ENCODE data around the gene SLC16A4.

Gene SLC16A4

DNA sequence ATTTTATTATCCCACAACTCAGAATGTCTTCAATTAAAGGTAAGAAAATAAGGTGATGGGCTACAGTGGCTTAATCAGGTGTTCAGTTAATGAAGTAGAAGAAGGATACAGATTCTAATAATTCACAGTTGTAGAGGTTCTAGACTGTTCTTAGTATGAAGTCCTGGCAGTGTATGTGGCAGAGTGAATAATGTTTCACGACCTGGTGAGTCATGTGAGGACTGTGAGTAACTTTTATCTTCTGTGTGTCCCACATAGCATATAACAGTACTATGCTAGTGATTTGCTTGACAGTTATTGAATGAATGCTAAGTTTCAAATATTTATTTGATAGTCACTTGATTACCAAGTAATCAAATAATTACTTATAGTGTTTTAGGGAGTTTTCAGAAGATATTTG lies 20.0 kb downstream of the SLC16A4 start:
- Histone ChIP-seq H3K4me3 (ENCODE audit: low read length in 2 of 2) (no peak overlapping the region), H3K36me3 (ENCODE audit: control insufficient read depth in 2 of 2, insufficient read depth in 2 of 2, low read length in 2 of 2) (peaks cover 9 to 23% of the 10 kb centered on the region in 2 donors), H3K9me3 (ENCODE audit: control insufficient read depth in 2 of 2, low read length in 2 of 2) (no peaks in the 10 kb centered on the region), H3K9ac (ENCODE audit: low read depth in 1 of 2, low read length in 2 of 2) (no peak overlapping the region), H3K27ac (ENCODE audit: low read depth in 2 of 2, low read length in 2 of 2) (no peak overlapping the region), H3K27me3 (ENCODE audit: control insufficient read depth in 2 of 2, insufficient read depth in 2 of 2, low read length in 2 of 2) (no peaks in the 10 kb centered on the region), H3K4me1 (ENCODE audit: control insufficient read depth in 2 of 2, insufficient read depth in 2 of 2, low read length in 2 of 2) (no peaks in the 10 kb centered on the region)

DNA sequence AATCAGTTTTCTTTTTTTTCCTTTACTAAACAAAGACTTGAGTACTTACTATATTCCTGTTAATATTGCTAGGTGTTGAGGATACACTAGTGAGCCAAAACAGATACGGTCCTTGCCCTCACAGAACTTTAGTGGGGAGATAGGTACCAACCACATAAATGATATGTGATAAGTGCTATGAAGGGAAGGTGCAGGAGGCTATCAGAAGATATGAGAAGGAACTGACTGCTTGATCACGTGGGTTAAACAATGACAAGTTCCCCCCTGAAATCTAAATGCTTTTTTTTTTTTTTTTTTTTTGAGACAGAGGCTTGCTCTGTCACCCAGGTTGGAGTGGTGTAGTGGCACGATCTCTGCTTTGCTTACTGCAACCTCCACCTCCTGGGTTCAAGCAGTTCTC lies 26.6 kb downstream of the SLC16A4 start:
- Histone ChIP-seq H3K27me3 (ENCODE audit: control insufficient read depth in 2 of 2, insufficient read depth in 2 of 2, low read length in 2 of 2) (no peaks in the 10 kb centered on the region), H3K4me1 (ENCODE audit: control insufficient read depth in 2 of 2, insufficient read depth in 2 of 2, low read length in 2 of 2) (no peaks in the 10 kb centered on the region), H3K9me3 (ENCODE audit: control insufficient read depth in 2 of 2, low read length in 2 of 2) (no peaks in the 10 kb centered on the region), H3K27ac (ENCODE audit: low read depth in 2 of 2, low read length in 2 of 2) (no peak overlapping the region), H3K9ac (ENCODE audit: low read depth in 1 of 2, low read length in 2 of 2) (no peak overlapping the region), H3K4me3 (ENCODE audit: low read length in 2 of 2) (no peak overlapping the region), H3K36me3 (ENCODE audit: control insufficient read depth in 2 of 2, insufficient read depth in 2 of 2, low read length in 2 of 2) (peaks cover 11 to 25% of the 10 kb centered on the region in 2 donors)

GRCh38 chr1:110361856-110362255 lies 29.0 kb downstream of the SLC16A4 start:
- Histone ChIP-seq H3K36me3 (ENCODE audit: control insufficient read depth in 2 of 2, insufficient read depth in 2 of 2, low read length in 2 of 2) (peaks cover 11 to 19% of the 10 kb centered on the region in 2 donors), H3K4me1 (ENCODE audit: control insufficient read depth in 2 of 2, insufficient read depth in 2 of 2, low read length in 2 of 2) (no peaks in the 10 kb centered on the region), H3K27me3 (ENCODE audit: control insufficient read depth in 2 of 2, insufficient read depth in 2 of 2, low read length in 2 of 2) (no peaks in the 10 kb centered on the region), H3K9ac (ENCODE audit: low read depth in 1 of 2, low read length in 2 of 2) (no peak overlapping the region), H3K9me3 (ENCODE audit: control insufficient read depth in 2 of 2, low read length in 2 of 2) (no peaks in the 10 kb centered on the region), H3K27ac (ENCODE audit: low read depth in 2 of 2, low read length in 2 of 2) (no peak overlapping the region), H3K4me3 (ENCODE audit: low read length in 2 of 2) (no peak overlapping the region)

- Histone ChIP-seq H3K4me1 (ENCODE audit: control insufficient read depth in 2 of 2, insufficient read depth in 2 of 2, low read length in 2 of 2) (peaks cover 0 to 3% of the 10 kb centered on the region in 2 donors), H3K27ac (ENCODE audit: low read depth in 2 of 2, low read length in 2 of 2) (no peak overlapping the region), H3K9ac (ENCODE audit: low read depth in 1 of 2, low read length in 2 of 2) (no peak overlapping the region), H3K4me3 (ENCODE audit: low read length in 2 of 2) (no peak overlapping the region), H3K36me3 (ENCODE audit: control insufficient read depth in 2 of 2, insufficient read depth in 2 of 2, low read length in 2 of 2) (peaks cover 10 to 20% of the 10 kb centered on the region in 2 donors), H3K9me3 (ENCODE audit: control insufficient read depth in 2 of 2, low read length in 2 of 2) (no peaks in the 10 kb centered on the region), H3K27me3 (ENCODE audit: control insufficient read depth in 2 of 2, insufficient read depth in 2 of 2, low read length in 2 of 2) (no peaks in the 10 kb centered on the region)
Observed at GRCh38 chr1:110360431-110360830, 30.4 kb downstream of the SLC16A4 start.

GRCh38 chr1:110356379-110356778 lies 34.4 kb downstream of the SLC16A4 start:
- Histone ChIP-seq H3K4me1 (ENCODE audit: control insufficient read depth in 2 of 2, insufficient read depth in 2 of 2, low read length in 2 of 2) (peaks cover 0 to 3% of the 10 kb centered on the region in 2 donors), H3K36me3 (ENCODE audit: control insufficient read depth in 2 of 2, insufficient read depth in 2 of 2, low read length in 2 of 2) (peaks cover 6 to 14% of the 10 kb centered on the region in 2 donors), H3K4me3 (ENCODE audit: low read length in 2 of 2) (no peak overlapping the region), H3K27me3 (ENCODE audit: control insufficient read depth in 2 of 2, insufficient read depth in 2 of 2, low read length in 2 of 2) (no peaks in the 10 kb centered on the region), H3K9ac (ENCODE audit: low read depth in 1 of 2, low read length in 2 of 2) (no peak overlapping the region), H3K27ac (ENCODE audit: low read depth in 2 of 2, low read length in 2 of 2) (peak overlapping the region in 1 of 2 donors; percentile 31), H3K9me3 (ENCODE audit: control insufficient read depth in 2 of 2, low read length in 2 of 2) (no peaks in the 10 kb centered on the region)

DNA sequence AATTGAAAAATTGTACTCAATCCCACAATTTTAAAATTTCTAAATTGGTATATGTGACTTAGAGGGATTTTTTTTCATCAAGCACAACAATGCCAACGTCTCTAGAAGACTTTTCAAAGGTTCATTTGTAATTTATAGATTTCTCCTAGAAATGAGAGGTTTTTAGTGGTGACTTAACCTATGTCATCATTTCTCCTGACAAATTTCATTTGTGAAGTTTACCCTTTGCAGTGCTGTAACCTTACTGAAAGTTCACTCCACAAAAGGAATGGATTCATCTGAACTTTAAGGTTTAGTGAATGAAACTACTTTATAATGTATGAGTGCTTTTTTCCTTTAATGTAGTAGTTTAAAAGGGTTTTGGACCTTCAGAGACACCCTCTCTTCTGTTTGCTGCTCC lies 35.5 kb downstream of the SLC16A4 start:
- H3K36me3 ChIP-seq (ENCODE audit: control insufficient read depth in 2 of 2, insufficient read depth in 2 of 2, low read length in 2 of 2) = peaks cover 6 to 10% of the 10 kb centered on the region in 2 donors

GRCh38 chr1:110350360-110350759 lies 40.5 kb downstream of the SLC16A4 start:
- no peak overlapping the region for H3K4me3 ChIP-seq (ENCODE audit: low read length in 2 of 2)
- H3K27ac ChIP-seq (ENCODE audit: low read depth in 2 of 2, low read length in 2 of 2) = no peak overlapping the region
- no peaks in the 10 kb centered on the region for H3K27me3 ChIP-seq (ENCODE audit: control insufficient read depth in 2 of 2, insufficient read depth in 2 of 2, low read length in 2 of 2)
- no peaks in the 10 kb centered on the region for H3K9me3 ChIP-seq (ENCODE audit: control insufficient read depth in 2 of 2, low read length in 2 of 2)
- peaks cover 4 to 10% of the 10 kb centered on the region in 2 donors for H3K4me1 ChIP-seq (ENCODE audit: control insufficient read depth in 2 of 2, insufficient read depth in 2 of 2, low read length in 2 of 2)
- H3K9ac ChIP-seq (ENCODE audit: low read depth in 1 of 2, low read length in 2 of 2) = no peak overlapping the region
- peaks cover 15 to 17% of the 10 kb centered on the region in 2 donors for H3K36me3 ChIP-seq (ENCODE audit: control insufficient read depth in 2 of 2, insufficient read depth in 2 of 2, low read length in 2 of 2)

More for the DNA sequence above, 35.5 kb downstream of the SLC16A4 start:
- no peak overlapping the region for H3K27ac ChIP-seq (ENCODE audit: low read depth in 2 of 2, low read length in 2 of 2)
- H3K4me1 ChIP-seq (ENCODE audit: control insufficient read depth in 2 of 2, insufficient read depth in 2 of 2, low read length in 2 of 2) = peaks cover 0 to 3% of the 10 kb centered on the region in 2 donors
- H3K9ac ChIP-seq (ENCODE audit: low read depth in 1 of 2, low read length in 2 of 2) = no peak overlapping the region
- no peaks in the 10 kb centered on the region for H3K27me3 ChIP-seq (ENCODE audit: control insufficient read depth in 2 of 2, insufficient read depth in 2 of 2, low read length in 2 of 2)
- H3K4me3 ChIP-seq (ENCODE audit: low read length in 2 of 2) = no peak overlapping the region
- H3K9me3 ChIP-seq (ENCODE audit: control insufficient read depth in 2 of 2, low read length in 2 of 2) = no peaks in the 10 kb centered on the region

DNA sequence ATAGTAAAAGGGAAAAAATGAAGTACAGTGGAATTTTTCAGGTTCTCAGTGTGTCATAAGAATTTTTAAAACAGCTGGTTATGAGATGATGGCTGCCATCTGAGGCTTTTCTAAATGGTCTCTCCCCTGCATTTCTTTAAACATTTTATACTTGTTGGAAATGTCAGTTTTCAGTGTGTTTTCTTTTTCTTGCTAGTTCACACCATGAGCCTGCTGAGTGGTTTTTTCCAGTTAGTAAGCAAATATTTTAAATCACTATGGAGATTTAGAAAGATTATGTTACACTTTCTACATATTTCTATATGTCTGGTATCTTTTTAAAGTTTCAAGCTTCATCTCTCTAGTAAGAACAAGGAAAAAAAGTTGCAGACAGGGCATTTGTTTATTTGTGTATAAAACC lies 42.1 kb downstream of the SLC16A4 start:
- H3K9ac ChIP-seq (ENCODE audit: low read depth in 1 of 2, low read length in 2 of 2) = no peak overlapping the region
- H3K27ac ChIP-seq (ENCODE audit: low read depth in 2 of 2, low read length in 2 of 2) = no peak overlapping the region
- peaks cover 15 to 20% of the 10 kb centered on the region in 2 donors for H3K36me3 ChIP-seq (ENCODE audit: control insufficient read depth in 2 of 2, insufficient read depth in 2 of 2, low read length in 2 of 2)
- H3K4me1 ChIP-seq (ENCODE audit: control insufficient read depth in 2 of 2, insufficient read depth in 2 of 2, low read length in 2 of 2) = peaks cover 9 to 13% of the 10 kb centered on the region in 2 donors
- H3K4me3 ChIP-seq (ENCODE audit: low read length in 2 of 2) = no peak overlapping the region
- no peaks in the 10 kb centered on the region for H3K9me3 ChIP-seq (ENCODE audit: control insufficient read depth in 2 of 2, low read length in 2 of 2)
- H3K27me3 ChIP-seq (ENCODE audit: control insufficient read depth in 2 of 2, insufficient read depth in 2 of 2, low read length in 2 of 2) = no peaks in the 10 kb centered on the region

GRCh38 chr1:110348050-110348449 lies 42.8 kb downstream of the SLC16A4 start:
- no peaks in the 10 kb centered on the region for H3K27me3 ChIP-seq (ENCODE audit: control insufficient read depth in 2 of 2, insufficient read depth in 2 of 2, low read length in 2 of 2)
- peaks cover 9 to 20% of the 10 kb centered on the region in 2 donors for H3K4me1 ChIP-seq (ENCODE audit: control insufficient read depth in 2 of 2, insufficient read depth in 2 of 2, low read length in 2 of 2)
- H3K36me3 ChIP-seq (ENCODE audit: control insufficient read depth in 2 of 2, insufficient read depth in 2 of 2, low read length in 2 of 2) = peaks cover 15 to 20% of the 10 kb centered on the region in 2 donors
- H3K9me3 ChIP-seq (ENCODE audit: control insufficient read depth in 2 of 2, low read length in 2 of 2) = no peaks in the 10 kb centered on the region
- H3K9ac ChIP-seq (ENCODE audit: low read depth in 1 of 2, low read length in 2 of 2) = no peak overlapping the region
- no peak overlapping the region for H3K27ac ChIP-seq (ENCODE audit: low read depth in 2 of 2, low read length in 2 of 2)
- no peak overlapping the region for H3K4me3 ChIP-seq (ENCODE audit: low read length in 2 of 2)

DNA sequence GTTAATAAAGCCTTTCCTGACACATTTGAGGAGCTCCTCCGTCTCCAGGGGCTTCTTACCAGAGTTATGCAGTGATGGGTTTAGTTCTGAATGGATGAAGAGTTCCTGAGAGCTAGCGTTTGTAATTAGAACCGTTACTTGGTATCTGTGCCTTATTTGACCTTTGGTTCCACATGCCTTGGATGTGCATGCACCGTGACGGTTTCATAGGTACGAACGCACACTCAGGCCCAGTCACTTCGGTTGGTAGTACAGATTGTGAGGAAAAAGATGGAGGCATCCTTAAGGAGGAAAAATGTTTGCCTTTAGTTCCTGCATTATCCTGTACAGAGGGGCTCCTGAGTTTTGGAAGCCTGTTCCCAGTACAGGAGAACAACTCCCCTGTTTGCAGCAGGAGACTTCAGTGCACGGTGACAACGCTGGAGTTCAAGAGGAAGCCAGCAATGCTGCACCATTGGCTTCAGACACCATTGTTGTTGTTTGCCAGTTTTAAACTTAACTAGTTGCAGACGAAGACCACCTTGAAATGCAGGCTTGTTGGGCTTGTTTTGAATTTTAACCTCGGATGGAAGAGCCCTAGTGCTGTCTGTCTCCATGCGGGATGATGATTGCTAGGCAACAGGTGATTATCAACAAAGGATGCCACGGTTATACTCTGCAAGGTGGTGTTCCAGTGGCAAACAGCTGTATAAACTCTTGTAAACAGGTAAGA lies 43.5 kb downstream of the SLC16A4 start:
- H3K27me3 ChIP-seq (ENCODE audit: control insufficient read depth in 2 of 2, insufficient read depth in 2 of 2, low read length in 2 of 2) = no peaks in the 10 kb centered on the region
- H3K27ac ChIP-seq (ENCODE audit: low read depth in 2 of 2, low read length in 2 of 2) = no peak overlapping the region
- H3K9me3 ChIP-seq (ENCODE audit: control insufficient read depth in 2 of 2, low read length in 2 of 2) = no peaks in the 10 kb centered on the region
- peaks cover 15 to 20% of the 10 kb centered on the region in 2 donors for H3K36me3 ChIP-seq (ENCODE audit: control insufficient read depth in 2 of 2, insufficient read depth in 2 of 2, low read length in 2 of 2)
- no peak overlapping the region for H3K9ac ChIP-seq (ENCODE audit: low read depth in 1 of 2, low read length in 2 of 2)
- peaks cover 16 to 23% of the 10 kb centered on the region in 2 donors for H3K4me1 ChIP-seq (ENCODE audit: control insufficient read depth in 2 of 2, insufficient read depth in 2 of 2, low read length in 2 of 2)
- no peak overlapping the region for H3K4me3 ChIP-seq (ENCODE audit: low read length in 2 of 2)

Data from mucosa of rectum (tissue), 2 donors.